ENCODE measurements around the gene ADAM19.

ADAM19 gene

DNA sequence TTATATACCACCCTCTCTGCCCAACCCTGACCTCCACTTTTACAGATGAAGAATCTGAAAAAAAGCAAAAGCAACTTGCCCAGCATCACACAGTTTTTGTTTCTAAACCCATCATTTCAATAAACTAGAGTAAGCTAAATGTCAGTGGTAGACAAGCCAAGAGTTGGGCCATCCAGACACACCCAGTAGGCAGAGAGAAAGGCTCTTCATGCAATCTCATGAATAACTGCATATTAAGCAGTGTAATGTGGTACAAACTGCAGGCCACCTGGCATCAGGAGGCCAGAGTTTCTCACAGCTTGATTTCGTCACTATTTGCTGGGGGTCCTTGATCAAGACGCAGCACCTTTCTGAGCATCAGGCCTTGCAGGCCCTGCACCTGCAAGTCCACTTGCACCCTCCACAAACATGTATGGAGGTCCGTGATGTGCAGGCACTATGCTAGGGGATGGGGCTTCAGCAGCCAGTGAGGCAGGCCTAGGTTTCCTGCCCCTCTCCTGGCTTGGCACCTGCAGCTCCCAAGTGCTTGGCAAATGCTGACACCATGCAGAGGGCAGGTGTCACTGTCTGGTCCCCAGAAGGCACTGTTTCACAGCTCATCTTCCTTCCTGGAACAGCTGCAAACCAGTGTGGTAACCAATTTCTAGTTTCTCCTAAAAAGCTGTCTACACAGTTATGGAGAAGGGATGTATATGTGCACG lies 29.8 kb downstream of the ADAM19 start:
- no peak for DNase-seq (ENCODE audit: low spot score)
- TF ChIP-seq CTCF (IDR thresholded peaks at IDR 0.05; ENCODE audit: borderline replicate concordance, control extremely low read depth, extremely low read depth, insufficient read depth, missing control alignments) = no peak
- in situ Hi-C loops (cut with MboI; ENCODE audit: low sequenced_read_pairs, unreplicated experiment) = no loop called here

DNA sequence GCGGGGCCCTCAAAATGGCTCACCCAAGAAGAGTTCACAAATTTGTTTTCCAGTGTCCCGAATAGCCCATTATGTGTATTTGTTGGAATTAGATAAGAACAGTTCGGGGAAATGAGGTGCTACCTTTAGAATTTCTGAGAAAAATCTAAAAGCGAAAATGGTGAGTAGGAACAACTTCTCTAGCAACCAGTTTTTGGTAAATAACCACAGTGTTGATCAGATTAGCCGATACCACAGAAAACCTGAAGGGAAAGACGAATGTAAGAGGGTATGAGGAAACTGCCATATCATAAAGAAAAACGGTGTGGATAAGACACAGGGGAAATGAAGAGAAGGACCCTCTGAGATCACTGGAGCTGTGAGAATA lies 31.0 kb downstream of the ADAM19 start:
- no peak for TF ChIP-seq CTCF (IDR thresholded peaks at IDR 0.05; ENCODE audit: borderline replicate concordance, control extremely low read depth, extremely low read depth, insufficient read depth, missing control alignments)
- in situ Hi-C loops (cut with MboI; ENCODE audit: low sequenced_read_pairs, unreplicated experiment) = no loop called here
- no peak for DNase-seq (ENCODE audit: low spot score)

- DNase-seq (ENCODE audit: low spot score) = no peak
- TF ChIP-seq CTCF (IDR thresholded peaks at IDR 0.05; ENCODE audit: borderline replicate concordance, control extremely low read depth, extremely low read depth, insufficient read depth, missing control alignments) = no peak
- in situ Hi-C loops (cut with MboI; ENCODE audit: low sequenced_read_pairs, unreplicated experiment) = no loop called here
These were observed 31.6 kb downstream of the ADAM19 start for GRCh38 chr5:157543825-157544622.

GRCh38 chr5:157542282-157543000 lies 33.1 kb downstream of the ADAM19 start:
- no peak for TF ChIP-seq CTCF (IDR thresholded peaks at IDR 0.05; ENCODE audit: borderline replicate concordance, control extremely low read depth, extremely low read depth, insufficient read depth, missing control alignments)
- in situ Hi-C loops (cut with MboI; ENCODE audit: low sequenced_read_pairs, unreplicated experiment) = no loop called here
- no peak for DNase-seq (ENCODE audit: low spot score)

DNA sequence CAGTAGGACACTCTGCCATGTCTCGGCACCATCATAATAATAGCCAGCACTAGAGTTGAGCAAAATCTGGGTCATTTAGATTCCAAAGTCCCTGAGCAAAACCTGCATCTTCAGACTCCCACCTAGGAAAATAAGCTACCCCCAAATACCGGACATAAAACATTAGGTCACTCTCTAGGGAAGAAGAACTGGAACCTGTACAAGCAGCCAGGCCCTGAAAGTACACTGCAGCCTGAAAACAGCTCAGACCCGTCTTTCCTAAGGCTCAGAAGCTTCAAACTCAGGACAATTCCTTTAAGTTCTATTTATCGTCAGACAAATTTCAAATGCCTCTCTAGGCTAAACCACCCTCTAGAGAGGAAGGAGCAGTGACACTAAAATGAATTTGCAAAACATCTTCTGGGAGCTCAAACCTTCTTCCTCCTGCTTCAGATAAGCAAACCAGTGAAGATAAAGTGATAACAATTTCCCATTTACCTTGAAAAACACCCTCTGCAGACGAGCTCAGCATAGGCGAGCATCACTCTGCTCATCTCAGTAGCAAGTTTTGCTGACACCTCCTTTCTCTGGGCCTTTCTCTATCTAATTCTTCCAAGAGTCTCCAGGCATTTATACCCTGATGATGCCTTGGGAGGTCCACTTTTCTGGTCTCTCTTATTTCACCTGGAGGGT lies 34.0 kb downstream of the ADAM19 start:
- in situ Hi-C loops (cut with MboI; ENCODE audit: low sequenced_read_pairs, unreplicated experiment) = no loop called here
- TF ChIP-seq CTCF (IDR thresholded peaks at IDR 0.05; ENCODE audit: borderline replicate concordance, control extremely low read depth, extremely low read depth, insufficient read depth, missing control alignments) = no peak
- no peak for DNase-seq (ENCODE audit: low spot score)

All from GM13976 (cell line).